Stimulated activated CD4-positive, alpha-beta T cell treated with anti-CD3 and anti-CD28 coated beads, Interleukin-12 subunit alpha, Interleukin-12 subunit beta, amount 100 ng/mL, for 48 hours (primary cell): ENCODE data around the gene MEGF10.

ENCODE experiments used
- DNase-seq, 3 donors: peaks; one replicate each; pipeline ENCODE4 v3.0.0-alpha.2; 2020; ENCODE audit warnings: low read depth in 2 of 3, low spot score in 1 of 3

MEGF10 gene

DNA sequence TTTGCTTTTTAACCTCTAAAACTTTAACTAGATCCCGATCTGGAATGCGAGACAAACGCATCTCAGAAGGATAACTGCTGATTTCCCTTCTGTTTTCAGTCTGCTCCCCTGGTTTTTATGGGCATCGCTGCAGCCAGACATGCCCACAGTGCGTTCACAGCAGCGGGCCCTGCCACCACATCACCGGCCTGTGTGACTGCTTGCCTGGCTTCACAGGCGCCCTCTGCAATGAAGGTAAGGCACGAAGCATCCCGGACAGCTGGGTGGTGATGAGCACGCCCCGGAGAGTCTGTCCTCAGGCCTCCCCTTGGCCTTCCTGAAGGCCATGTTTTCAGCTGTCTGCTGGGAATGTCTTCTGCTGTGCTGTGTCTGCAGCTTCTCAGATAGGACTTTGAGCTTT lies 144.0 kb downstream of the MEGF10 start:
- DNase-seq = no peak

DNA sequence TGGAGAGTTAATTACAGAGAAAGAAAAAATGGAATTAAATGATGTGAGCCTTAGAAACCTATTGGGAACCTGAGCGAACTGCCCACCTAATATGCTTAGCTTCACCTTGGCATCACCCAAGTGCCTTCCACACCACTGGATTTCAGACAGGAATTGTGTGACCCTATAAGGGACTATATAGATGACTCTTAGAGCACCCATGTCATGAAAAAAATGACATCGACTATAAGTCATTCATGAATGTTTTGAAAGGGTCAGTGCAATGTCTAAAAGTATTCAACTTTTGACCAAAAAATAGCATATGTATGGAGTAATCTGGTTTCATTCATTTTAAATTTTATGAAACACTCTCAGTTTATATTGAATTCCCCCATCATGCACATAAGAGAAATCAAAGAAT lies 145.2 kb downstream of the MEGF10 start:
- DNase-seq = no peak

DNA sequence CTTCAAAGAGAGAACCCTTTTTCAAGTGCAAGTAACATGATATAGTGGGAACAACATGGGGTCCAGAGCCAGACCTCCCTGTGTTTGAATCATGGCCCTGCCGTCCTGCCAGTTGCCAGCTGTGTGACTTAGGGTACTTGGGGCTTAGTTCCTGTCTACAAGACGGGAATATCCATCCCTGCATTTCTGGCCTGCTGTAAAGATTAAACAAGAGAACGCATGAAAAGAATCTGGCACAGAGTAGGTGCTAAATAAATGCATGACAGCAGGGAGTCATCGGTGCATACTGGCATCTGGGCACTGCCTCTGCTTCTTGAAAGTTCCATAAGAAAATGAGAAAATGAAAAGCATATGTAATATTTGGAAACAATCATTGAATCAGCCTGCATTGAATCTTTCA lies 149.0 kb downstream of the MEGF10 start:
- DNase-seq = no peak

DNA sequence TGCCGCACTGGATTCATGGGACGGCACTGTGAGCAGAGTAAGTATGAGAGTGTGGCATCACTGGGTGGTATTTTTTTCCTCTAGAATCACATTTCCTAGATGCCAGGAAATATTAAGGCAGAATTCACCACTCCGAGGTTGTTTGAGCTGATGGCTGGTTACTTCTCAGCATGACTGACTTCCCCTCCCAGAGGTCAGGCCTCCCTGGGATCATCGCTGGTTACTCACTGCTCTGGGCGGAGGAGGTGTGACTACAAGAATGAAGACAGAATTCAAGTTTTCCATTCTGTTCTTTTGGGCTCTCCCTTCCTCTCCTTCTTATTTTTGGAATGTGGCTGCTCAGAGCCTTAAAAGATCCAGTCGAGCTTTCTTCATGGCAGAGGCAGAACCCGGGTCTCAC lies 150.2 kb downstream of the MEGF10 start:
- no peak for DNase-seq

DNA sequence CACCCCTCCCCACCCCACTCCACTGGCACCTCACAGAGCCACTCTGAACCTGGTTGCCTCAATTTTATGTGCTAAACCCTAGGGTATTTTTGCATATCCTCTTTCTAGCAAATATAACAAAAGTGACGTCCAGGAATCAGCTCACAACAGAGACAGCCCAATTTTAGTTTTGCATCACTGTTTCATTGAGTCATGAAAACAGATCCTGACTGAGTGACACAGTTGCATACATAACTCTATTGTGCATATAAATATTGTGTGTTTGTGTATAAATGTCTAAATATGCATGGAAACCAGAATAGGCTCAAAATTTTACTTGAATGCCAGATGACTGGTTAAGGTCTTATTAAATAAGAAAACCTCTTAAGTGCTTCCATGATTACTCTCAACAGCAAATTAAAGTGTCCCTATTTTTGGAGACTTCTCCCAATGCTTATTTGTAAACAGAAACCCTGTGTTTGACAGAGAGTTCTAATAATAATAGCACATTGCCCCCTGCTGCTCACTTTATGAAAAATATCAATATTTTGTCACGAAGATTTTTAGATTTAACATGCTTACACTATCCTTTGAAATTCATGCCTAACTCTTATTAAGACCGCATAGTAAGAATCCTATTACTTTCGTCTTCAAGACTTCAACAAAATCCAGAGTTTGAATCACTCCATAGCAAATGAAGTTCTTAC lies 151.3 kb downstream of the MEGF10 start:
- DNase-seq = no peak

DNA sequence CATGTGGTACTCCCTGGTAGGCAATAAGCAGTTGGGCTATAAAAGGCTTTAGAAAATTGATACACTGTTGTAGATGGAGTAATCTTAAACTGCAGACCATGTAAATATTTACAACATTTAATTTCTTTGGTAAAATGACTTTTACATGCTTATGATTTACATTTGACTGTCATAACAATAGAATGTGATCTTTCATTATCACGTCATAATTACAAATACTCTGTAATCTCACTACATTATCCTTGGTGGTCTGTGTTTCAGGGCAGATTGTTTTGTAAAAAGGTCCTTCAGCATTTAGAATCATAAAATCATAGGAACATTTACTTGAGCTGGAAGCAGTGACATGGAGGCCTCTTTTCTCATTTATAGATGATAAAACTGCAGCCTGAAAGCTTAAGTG lies 153.6 kb downstream of the MEGF10 start:
- DNase-seq = no peak

DNA sequence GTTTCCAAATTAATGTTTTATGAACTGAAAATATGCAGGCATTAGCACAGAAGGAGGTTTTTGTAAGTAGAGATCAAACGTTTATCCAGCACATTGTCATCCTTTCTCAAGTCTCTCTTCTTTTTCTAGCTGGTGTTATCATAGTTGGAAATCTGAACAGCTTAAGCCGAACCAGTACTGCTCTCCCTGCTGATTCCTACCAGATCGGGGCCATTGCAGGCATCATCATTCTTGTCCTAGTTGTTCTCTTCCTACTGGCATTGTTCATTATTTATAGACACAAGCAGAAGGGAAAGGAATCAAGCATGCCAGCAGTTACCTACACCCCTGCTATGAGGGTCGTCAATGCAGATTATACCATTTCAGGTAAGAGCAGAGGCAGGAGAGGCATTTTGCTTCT lies 154.7 kb downstream of the MEGF10 start:
- no peak for DNase-seq

DNA sequence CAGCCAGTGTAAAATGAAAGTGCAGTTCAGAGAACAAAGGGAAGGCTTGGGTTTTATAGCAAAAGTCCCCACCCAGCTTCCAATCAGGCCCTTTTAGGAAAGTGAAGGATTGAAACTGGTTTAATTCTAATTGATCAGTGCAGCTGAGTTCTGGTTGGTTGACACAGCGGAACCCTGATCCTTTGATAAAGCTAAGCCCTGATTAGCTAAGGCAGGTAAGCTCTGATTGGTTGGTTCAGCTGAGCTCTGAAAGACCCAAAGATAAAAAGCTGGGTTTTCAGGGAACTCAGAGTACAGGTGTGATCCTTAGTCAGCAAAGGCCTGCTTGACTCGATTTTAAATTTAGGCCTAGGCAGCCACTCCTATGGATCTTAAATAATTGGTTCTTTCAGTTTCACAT lies 156.0 kb downstream of the MEGF10 start:
- no peak for DNase-seq

DNA sequence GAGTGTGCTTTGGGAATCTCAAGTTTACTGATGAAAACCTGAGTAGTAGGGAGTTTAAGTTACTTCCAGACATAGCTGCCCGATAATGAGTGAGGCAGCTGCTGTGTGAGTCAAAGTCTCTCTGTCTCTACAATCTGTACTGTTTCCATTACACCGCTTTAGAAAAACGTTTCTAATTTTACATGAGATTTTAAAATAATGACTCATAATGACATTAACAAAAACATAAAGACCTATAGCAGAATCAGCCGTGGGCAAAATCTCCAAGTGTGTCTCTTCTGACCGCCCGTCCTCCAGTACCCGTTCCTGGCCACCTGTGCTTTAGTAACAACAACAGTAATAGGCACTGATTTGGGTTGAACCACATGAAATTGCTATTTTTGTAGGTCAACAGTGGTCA lies 157.2 kb downstream of the MEGF10 start:
- DNase-seq = no peak

DNA sequence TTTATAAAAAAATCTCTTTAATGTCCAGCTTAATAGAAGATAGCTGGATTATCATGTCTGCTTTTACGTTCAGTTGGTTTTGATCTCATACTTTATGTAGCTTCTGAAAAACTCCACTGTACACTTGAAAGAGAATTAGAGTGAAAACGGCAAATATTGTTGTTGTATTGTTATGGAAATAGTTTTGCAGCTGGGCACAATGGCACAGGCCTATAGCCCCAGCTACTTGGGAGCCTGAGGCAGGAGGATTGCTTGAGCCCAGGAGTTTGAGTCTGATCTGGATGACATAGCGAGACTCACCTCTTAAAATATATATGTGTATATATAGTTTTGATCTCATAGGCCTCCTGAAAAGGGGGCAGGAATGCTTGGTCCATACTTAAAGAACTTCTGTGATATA lies 159.4 kb downstream of the MEGF10 start:
- no peak for DNase-seq

DNA sequence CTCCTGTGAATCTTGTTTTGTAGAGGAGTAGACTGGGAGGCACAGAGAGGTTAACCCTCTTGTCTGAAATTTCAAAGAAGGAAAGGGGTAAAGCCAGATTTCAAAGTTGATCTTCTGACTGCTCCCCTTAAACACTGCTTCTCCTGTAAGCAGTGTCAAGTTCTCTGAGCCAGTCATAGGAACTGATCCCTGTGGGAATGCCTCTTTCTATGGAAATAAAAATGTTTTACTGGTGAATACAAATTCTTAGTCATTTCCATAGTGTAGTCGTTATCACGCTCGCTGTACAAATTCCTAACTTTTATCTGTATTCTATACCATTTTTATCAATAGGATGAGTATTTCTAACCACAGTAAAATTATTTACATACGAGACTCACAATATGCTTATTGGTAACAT lies 160.5 kb downstream of the MEGF10 start:
- DNase-seq = no peak

DNA sequence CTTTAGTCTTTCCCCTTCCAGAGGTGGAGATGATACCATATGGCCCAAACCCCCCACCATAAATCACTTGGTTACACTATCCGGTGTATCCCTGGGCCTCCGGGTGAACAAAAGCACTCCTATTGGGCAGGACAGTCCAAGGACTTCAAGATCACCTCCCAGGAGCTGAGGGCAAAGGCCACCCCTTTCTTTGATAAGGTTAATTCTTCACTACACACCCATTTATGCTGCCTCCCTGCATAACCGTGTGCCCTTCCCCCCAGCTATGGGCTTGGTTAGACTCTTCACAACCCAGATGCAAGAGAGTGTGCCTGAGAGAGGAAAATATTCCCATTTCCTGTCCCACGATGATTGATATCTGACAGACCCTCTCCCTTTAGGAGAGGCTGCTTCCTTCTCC lies 162.0 kb downstream of the MEGF10 start:
- DNase-seq = no peak

DNA sequence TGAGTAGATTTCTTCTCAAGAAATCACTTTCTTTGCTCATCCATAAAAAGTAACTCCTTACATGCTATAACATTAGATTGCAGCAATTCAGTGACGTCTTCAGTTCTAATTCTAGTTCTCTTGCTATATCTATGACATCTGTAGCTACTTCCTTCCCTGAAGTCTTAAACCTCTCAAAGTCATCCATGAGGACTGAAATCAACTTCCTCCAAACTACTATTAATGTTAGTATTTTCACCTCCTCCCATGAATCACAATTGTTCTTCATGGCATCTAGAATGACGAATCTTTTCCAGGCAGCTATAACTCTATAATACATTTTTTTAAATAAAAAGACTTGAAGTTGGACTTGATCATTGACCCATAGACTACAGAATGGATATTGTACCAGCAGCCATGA lies 180.6 kb downstream of the MEGF10 start:
- no peak for DNase-seq

DNA sequence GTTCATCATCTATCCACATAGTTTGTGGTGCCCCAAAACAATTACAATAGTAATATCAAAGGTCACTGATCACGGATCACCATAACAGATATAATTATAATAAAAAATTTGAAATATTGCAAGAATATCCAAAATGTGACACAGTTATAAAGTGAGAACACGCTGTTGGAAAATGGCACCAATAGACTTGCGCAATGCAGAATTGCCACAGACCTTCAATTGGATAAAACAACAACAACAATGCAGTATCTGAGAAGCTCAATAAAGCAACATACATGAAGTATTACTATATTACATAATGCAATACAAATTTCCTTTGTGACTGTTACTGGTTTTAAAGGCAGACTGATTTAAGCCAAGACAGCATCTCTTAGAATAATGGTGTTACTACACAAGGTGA lies 182.1 kb downstream of the MEGF10 start:
- no peak for DNase-seq

DNA sequence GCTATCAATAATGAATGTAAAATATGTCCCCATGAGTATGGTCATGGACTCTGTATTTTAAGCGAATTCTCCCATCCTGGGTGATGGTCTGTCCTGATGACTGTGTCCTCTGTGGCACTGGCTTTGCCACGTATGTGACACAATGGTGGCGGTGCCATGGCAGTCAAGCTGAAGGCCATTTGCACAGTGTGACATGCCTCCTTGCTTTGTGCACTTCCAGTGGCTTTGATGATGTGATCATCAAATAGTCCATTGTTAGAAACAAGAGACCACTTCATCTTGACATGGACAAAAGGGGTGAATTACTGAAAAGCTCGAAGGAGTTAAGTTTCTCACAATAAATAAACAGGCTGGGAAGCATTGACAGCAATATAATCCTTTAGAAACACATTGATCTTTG lies 195.9 kb downstream of the MEGF10 start:
- no peak for DNase-seq

DNA sequence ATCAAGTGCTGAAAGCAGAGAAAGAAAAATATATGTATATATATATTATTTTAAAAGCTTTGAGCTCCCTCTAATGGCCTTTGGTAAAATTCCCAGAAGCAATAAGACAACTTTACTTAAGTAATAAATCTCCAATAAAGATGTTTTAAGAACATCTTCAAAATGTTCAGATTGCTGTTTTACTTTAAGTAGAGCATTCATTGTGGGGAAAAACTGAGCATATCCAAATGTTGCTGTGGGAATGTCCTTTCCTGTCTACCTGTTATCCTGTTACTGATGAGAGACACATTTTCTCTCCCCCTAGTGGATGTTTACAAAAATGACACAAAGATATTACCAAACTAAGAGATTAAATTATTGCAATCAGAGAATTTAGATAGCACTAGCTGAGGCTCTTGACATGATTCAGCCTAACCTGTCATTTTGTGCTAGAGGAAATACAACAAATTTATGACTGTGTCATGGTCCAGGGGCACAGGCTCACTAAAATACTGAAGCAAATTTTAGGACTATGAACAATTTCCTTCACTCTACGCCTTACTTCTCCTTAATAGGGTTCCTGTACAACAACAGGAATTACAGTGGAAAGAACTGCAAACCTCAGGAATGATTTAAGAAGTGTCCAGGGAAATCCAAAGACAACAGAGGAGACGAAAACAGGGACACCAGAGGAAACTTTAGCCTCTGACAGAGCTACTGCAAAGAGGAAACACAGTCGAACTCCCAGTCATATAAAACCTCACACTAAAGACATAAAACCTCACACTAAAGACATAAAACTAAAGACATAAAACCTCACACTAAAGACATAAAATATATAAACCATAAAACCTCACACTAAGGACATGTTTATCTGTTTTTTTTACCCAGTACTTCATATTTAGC lies 202.5 kb downstream of the MEGF10 start:
- DNase-seq = peak in 1 of 3 donors; percentile 20

DNA sequence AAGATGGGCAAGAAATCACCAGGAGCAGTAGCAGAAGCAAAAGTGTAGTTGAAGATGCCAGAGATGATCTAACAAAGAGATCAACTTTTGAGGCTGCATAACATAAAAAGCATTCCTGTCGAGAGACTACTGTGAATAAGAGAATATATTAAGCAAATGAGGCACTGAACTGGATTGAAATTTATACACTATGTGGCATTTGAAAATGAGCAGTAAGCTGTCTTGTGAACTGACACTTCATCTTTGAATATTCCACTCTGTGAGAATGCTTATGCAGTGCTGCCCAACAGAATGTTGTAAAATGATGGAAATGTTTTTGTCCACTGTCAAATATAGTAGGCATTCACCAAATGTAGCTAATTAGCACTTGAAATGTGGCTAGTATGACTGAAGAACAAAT lies 208.0 kb downstream of the MEGF10 start:
- DNase-seq = no peak

DNA sequence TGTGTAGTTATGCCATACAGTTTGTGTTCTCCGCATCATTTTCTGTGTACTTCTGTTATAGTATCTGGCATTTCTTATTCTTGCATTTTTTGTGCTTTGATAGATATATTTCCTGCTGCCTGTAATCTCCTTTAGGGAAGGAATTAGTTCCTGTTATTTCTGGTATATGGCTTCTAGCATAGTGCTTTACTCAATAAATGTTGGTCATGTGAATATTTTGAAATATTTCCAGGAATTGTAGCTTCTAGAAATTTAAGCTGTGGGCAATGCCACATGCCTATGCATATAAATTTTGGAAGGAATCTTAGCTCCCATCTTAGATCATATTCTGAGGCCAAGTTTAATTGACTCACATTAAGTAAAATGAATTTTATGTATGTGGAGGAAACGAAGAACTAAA lies 215.3 kb downstream of the MEGF10 start:
- no peak for DNase-seq

DNA sequence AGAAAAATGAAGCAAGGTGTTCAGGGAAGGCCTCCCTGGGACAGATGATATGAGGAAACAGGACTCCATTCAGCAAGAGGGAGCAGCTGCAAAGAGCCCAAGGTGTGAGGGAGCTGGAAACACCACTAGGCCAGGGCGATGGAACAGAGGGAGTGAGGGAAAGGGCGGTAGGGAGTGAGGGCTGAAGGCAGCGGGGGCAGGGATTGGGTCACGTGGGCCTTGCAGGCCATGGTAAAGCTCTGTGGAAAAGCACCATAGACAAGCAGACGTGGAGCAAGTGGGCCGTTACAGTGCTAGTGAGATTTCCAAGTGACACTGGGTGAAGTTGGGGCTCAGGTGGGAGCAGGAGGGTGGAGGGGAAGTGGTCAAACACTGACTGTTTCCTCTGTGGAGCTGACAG lies 216.0 kb downstream of the MEGF10 start:
- DNase-seq = no peak

DNA sequence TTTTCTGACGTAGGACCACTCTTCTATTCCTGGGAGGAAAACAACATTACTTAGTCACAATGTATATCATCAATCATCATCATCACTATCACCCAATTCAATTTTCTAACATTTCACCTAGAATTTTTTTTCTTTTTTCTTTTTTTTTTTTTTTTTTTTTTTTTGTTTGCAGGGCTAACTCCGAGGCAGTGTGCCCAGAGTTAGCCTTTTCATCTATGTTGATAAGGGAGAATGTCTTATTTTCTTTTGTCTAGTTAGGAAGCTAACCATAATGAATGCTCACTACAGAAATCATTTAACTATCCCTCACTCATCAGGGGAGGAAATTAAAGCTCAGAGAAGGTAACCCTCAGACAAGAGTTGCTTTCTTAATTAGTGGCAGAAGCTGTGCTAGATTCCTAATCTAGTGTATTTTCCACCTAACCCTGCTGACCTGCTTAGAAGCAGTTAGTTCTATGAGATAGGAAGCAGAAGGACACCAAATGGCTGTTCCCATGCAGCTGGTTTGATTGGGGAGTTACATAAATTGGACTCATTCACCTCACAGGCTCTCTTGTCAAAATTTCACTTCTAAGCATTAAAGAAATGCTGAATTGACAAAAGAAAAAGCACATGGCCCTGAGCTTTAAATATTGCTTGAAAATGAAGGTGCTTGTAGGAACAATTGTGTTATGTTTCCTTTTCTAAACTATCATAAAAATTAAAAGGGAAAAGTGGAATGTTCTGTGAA lies 218.2 kb downstream of the MEGF10 start:
- DNase-seq = no peak
